ENCODE measurements around the gene KCNQ4.

Gene KCNQ4

DNA sequence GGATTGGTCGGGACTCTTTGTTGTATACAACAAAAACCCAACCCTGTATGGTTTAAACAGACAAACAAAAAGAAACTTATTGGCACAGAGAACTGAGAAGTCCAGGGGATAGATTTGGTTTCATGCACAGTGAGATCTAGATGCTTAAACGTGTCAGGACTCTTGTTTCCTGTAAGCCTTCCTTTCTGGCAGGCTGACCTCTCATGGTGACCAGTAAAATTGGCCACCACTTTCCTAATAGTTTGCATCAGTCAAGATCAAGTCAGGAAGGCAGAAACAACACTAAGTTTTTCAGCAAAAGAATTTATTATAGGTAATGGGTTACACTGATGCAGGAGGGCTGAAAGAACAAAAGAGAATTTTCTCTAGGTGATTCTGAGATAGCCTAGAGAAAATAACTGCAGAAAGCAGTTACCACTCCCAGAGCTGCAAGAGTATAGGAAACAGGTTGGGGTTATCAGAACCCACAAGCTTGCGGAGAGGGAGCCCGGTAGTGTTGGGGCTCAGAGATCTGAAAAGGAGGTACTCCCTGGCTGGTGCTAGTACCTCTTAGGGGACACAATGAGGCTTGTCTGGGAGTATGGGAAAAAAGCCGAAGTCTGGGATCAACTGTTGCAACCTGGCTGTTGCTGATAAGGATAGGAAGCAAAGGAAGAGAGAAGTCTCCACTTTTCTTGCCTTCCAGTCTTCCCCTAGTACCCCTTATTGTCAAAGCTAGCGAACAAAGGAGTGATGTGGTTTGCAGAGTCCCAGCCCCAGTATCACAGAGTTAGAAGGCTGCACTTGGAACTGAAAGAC, 57.1 kb downstream of the KCNQ4 start:
- no peak for DNase-seq (ENCODE audit: low read depth)

DNA sequence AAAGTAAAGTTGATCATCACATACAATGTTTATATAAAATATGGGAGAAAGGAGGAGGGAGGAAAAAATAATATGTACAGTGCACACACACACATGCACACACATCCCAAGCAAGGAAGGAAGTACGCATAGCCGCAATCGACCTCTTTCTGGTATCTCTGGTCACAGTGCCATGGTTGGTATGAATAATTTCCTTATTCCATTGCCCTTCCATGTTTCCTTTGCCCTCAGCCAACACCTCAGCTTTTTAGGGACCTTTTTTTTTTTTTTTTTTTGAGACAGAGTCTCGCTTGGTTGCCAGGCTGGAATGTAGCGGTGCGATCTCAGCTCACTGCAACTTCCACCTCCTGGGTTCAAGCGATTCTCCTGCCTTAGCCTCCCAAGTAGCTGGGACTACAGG, 58.0 kb downstream of the KCNQ4 start:
- DNase-seq (ENCODE audit: low read depth): no peak

DNA sequence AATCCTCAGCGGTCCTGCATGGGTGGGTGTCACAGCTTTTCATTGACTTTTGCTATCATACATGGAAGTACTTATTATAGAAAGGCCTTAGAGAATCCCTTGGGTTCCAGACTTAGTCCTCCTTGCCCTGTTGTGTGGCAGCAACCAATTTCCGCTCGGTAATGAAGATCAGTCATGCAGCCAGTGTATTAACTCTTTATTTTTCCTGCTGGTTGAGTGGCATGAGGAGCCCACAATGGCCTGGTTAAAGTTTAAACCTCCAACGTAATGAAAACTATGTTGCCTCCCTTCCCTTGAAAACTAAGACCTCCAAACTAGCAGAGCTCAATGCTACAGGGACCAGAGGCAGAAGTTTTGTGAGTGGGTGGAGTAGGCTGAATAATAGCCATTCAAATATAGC, 58.6 kb downstream of the KCNQ4 start:
- no peak for DNase-seq (ENCODE audit: low read depth)

DNA sequence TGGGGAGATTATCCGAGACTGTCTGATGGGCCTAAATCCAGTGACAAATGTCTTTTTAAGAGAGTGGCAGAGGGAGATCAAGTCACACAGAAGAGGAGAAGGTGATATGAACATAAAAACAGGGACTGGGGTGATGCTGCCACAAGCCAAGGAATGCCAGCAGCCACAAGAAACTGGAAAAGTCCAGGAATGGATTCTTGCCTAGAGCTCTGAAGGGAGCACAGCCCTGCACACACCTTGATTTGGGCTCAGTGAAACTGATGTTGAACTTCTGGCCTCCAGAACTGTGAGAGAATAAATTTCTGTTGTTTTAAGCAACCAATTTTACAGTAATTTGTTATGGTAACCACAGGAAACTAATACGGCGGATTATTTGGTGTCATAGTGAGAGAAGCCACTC, 59.1 kb downstream of the KCNQ4 start:
- DNase-seq (ENCODE audit: low read depth): no peak

DNA sequence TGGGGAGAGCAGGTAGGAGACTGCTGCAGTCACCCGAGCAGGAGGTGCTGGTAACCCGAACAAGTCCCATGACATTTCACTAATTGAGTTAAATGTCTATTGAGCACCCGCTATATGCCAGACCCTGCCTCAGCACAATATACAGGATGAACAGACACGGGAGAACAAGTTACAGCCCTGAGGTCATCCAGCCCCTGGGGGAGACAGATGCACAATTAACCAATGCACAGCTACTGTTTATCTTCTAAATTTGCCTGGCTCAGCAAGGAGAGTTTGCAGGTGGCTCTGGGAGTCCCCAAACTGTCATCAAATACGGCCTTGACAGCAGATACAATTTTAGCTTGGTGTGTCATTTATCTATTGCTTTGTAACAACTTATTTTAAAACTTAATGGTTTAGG, 60.5 kb downstream of the KCNQ4 start:
- no peak for DNase-seq (ENCODE audit: low read depth)

DNA sequence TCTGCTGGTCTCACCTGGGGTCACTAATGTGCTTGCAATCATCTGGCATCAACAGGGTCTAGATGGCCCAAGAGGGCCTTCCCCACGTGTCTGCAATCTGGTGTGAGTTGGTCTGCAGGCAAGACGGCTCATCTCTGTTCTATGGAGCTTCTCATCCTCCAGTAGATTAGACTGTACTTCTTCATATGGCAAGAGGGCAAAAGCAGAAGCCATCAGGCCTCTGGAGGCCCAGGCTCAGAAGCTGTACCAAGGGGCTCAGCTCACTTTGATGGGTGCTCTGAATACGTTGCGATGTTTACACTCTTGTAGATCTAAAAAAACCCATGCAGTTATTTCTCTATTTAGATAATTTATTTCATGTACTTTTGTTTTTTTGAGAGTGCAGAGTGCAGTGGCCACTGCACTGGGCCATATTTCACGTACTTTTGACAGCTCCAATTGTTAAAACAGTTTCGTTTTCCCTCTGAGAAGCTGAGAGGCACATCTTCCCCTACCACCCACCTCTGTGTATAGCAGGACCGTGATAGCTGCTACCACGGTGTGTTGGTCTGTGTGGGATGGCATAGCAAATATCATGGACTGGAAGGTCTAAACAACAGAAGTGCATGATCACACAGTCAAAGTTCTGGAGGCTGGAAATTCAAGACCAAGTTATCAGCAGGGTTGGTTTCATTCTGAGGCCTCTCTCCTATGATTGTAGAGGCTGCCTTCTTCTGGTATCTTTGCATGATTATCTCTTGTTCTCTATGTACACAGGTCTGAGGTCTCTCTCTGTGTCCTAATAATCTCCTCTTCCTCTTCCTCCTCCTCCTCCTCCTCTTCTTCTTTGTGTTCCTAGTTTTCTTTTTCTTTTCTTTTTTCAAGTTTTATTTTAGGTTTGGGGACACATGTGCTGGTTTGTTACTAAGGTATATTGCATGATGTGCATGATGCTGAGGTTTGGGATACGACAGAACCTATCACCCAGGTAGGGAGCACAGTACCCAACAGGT, 61.6 kb downstream of the KCNQ4 start:
- DNase-seq (ENCODE audit: low read depth): no peak

DNA sequence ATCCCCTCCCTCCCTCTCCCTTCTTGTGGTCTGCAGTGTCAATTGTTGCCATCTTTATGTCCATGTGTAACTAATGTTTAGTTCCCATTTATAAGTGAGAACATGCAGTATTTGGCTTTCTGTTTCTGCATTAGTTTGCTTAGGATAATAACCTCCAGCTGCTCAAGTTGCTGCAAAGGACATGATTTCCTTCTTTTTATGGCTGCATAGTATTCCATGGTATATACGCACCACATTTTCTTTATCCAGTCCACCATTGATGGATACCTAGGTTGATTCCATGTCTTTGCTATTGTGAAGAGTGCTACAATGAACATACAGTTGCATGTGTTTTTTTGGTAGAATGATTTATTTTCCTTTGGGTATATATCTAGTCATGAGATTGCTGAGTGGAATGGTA, 62.3 kb downstream of the KCNQ4 start:
- DNase-seq (ENCODE audit: low read depth): no peak

DNA sequence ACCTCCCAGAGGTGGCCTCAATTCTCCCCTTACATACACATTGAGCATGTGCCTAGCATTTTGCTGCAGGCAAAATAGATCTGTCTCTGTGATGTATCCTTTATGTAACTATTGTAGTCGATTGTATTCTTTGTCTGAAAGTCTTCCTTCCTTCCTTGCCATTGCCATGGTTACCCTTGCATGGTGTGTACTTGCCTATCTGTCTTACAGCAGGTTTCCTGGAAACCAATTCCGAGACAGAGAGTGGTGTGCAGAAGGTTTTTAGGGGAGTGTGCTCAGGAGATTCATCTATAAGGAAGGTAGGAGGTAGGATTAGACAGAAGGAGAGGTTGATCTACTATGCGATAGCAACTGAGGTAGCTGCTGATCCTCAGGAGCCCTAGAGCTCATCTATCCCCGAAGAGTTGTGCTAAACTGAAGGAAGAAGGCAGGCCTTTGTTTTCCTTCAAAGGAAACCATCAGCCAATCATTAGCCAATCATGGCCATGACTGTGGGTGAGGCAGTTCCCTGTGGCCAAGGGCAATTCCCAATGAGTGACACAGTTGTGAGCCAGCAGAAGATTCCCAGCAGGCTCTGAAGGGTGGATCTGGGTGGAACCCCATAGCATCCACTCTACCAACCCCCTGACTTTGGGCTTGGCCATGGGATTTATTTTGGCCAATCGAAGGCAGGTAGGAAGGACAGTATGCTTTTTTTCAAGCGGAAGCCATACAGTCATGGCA, 63.6 kb downstream of the KCNQ4 start:
- DNase-seq (ENCODE audit: low read depth): no peak

DNA sequence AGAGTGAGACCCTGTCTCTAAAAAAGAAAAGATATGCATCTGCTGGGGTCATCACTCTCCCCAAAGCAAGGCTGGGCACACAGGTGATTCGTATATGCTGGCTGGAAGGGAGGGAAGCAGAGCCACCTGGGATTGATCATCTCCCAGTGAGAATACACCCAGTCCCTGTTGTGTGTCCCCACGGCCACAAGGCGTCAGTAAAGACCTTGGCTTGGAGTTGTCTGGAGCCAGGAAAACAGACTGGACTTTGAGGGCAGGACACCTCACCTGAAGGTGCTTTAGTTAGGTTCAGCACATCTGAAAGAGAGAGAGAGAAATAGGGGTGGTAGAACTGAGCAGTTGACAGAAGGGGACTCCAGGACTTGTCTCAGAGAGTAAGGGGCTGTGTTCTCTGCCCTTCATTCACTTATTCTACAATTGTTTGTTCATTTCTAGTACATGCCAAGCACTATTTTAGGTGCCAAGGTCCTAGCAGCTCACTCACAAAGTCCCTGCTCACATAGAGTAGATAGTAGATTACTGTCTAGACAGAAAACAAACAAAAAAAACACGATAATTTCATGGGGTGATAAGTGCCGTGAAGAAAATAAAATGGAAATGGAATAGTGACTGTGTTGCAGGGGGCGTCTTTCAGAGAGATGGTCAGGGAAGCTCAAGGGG, 65.1 kb downstream of the KCNQ4 start:
- DNase-seq (ENCODE audit: low read depth): no peak

DNA sequence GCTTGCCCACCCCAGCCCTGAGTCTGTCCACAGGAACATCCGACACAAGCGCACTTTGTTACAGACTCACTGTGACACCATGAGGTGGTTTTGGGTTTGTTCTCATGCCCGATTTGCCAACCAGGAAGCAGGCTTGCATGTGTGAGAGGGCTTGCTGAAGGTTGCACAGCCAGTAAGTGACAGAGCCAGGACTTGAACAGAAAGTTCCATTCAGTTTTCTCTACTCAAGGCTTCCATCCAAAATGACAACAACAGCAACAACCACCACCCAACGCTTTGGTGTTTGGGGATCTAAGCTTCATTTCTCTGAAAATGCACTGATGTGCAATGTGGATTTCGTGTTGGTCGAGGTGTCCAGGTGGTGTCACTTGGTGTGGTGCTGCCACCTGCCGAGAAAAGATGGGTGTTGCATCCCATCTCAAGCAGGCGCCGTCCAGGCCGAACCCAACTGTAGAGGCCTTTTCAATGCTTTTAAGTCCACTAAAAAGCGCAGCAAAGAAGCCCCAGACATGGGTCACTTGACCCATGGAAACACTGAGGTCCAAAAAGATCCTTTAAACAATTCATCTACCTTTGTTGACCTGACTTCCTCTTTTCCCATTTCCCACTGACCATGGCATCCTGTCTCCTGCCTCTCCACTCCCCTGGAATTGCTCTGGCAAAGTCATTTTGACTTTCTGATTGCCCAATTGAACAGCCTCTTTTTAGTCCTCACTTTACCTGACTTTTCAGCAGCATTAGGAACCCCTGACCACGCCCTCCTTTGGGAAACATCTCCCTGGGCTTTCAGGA, 66.4 kb downstream of the KCNQ4 start:
- DNase-seq (ENCODE audit: low read depth): no peak

DNA sequence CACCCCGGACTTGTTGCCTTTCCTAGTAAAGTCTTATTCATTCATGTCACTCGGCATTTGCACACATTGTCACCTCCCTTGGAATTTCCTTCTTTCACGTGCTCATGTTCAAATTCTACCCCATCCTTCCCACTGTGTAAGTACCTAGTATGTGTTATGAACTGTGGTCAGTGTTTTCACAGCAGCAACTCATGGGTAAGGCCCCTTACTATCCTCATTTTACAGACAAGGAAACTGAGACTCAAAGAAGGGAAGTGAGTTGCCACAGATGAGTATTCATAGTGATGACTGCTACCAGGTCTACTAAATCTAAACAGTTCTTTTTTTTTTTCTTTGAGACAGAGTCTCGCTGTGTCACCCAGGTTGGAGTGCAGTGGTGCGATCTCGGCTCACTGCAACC, 68.1 kb downstream of the KCNQ4 start:
- DNase-seq (ENCODE audit: low read depth): no peak

DNA sequence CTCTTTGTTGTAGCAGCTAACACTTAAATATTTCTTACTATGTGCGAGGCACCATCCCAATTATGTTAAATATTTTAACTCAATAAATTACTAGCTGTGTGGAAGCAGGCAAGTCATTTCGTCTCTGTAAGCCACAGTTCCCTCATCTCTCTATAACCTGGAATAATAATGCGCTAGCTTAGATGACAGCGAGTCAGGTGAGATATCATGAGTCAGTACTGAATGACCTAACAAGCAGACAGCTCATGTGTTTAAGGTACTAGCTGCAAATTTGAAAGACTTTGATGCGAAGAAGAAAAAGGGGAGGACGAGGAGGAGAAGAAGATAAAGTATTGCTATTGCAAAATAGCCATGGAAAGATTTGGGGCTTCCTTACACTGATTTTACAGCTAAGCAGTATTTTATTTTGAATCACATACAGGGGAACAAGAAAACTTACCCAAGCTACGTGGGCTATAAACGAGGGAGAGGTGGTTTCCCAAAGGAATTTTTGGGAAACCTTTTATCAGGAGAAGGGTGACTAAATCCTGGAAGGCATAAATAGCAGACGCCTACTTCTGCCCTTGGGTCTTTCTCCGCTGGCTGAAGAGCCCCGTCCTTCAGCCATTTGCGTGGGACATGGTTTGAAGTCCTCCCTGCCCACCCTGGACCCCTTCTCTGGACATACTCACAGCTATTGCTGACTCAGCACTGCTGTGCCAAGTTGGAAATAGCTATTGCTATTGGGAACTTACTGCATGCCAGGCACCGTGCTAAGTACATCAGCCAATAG, 69.7 kb downstream of the KCNQ4 start:
- no peak for DNase-seq (ENCODE audit: low read depth)

DNA sequence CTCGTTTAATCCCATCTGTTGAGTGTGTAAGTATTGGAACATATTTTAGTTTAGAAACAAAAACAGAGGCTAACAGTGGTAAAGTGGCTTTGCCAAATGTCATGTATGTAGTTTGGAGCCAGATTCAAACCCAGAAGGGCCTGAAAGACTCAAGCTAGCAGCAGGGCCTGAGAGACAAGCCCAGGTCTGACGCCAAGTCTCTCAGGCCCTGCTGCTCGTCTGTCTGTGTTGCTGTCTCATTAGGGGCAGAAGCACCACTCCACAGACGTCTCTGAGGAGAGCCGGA, 70.2 kb downstream of the KCNQ4 start:
- no peak for DNase-seq (ENCODE audit: low read depth)

DNA sequence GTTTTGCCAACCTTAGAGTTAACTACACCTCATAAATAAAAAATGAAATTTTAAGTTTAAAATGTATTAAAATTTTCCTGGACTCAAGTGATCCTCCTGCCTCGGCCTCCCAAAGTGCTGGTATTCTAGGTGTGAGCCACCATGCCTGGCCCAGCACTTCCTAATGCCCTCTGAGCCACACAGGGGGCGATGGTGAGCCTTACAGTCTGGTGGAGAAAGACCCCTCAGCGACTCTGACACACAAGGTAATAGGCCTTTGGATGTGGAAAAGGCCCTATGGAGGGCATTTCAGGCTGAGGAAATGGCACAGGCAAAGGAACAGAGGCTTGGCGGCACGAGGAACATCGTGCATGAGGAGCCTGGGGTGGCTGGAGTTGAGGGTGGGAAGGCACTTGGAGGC, 71.9 kb downstream of the KCNQ4 start:
- DNase-seq (ENCODE audit: low read depth): no peak

DNA sequence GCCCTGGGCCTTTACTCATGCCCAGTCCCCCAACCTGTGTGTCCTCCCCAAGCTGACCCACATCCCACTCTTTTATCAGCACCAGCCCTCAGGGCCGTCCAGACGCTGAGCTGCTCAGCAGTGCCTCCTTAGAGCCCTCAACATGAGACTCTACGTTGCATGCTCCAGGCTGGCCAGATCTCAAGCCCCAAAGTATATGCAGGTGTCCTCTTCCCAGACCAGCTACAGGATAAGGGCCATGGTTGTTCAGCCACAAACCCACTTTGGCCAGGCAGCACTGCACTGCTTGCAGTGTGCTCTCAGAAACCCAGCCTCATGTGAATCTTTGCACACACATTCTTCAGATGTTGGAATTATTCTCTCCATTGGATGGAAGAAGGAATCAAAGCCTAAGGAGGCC, 72.5 kb downstream of the KCNQ4 start:
- no peak for DNase-seq (ENCODE audit: low read depth)

DNA sequence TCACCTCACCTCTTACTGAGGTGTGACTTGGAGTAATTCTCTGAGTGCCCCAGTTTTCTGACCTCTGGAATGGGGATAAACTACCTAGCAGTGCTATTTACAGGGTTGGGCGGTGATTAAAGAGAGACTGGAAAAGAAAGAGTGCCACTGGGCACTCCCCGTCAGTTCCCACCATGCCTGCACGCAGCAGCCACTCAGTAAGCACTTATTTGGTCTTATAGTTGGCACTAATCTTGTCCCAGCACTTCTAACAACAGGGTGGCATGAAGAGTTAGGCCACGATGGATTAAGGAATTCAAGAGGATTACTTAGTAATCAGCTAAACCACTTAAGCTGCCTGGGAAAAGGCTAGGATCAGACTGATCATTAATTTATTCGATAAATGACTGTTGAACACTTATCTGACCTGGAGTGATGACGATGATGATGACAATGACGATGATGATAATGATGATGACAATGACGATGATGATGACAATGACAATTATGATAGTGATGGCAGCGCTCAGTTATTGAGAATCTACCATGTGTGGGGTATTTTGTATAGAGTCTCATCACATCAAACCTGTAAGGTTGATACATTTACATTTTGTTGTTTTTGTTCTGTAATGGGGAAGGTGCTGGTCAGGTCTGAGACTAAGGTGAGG, 73.2 kb downstream of the KCNQ4 start:
- DNase-seq (ENCODE audit: low read depth): no peak

DNA sequence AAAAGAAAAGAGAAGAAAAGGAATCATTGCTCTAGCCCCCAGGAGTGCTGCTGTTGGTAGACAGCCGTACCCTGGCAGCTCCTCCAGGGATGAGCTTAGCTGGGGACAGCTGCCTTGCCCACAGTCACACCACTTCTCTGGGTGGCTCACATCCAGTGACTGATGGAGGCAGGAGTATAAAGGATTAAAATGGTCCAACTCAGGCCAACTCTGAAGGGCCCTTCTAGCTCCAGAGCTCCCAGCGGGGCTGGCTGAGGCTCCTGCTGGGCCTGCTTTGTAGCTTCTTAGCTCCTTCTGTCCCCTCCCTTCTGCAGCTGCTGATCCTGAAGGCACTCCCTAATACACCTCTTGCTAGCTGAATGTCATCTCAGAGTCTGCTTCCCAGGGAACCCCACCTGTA, 74.2 kb downstream of the KCNQ4 start:
- no peak for DNase-seq (ENCODE audit: low read depth)

DNA sequence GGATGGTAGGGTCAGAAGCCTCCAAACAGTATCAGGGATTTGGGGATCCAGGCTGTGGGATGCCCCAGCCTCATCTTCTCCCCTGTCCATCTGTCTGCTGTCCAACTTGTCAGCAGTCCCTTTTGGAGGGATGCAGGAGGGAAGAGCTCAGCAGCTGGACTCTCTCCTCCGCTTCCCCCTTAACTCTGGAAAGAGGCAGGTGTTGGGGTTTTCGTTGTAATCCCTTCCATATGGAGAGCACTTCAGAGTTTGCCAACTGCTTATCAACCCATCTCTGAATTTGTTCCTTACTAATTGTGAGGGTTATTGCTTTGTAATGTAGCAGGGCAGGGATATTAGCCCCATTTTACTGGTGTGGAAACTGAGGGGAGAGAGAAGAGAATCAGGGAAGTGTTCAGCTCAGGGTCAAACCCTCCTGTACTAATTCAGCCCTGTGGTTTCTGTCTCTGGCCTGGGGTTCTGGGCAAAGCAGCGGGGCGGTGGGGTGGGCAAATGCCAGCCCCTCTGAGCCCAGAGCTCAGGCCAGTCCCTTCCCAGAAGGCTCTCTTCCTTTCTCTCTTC, 75.3 kb downstream of the KCNQ4 start:
- no peak for DNase-seq (ENCODE audit: low read depth)

DNA sequence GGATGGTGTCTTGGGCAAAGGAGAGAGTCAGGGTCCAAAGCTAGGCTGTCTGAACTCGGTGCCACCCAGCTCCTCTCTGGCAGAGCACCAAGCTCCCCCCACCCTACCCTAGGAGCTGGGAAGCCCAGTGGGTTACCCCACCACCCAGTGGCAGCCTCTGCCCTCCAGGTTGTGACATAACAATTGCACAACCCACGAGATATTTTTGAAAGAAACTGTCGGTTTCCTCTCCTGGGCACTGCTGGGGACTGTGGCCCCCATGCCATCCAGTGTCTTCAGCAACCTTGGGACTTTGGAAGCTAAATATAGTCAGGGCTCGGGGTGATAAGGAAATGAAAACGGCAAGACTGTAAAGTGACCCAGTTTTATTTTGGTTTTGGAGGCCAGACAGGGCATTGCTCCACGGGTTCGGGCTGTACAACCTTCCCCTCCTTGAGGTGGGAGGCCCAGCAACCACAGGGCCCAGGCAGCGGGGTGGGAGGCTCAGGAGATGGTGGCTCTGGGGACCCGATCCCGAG, 77.2 kb downstream of the KCNQ4 start:
- DNase-seq (ENCODE audit: low read depth): no peak

All from GM04503 (cell line).